ENCODE results near the gene CEP131. TPM values are rescaled to one million over a fixed set of nuclear protein-coding genes. Genes with fewer than 3 reads are reported as not detected.

The CEP131 gene
- total RNA-seq, 2 donors from 2014 or later: 23.2 to 28.0 TPM

DNA sequence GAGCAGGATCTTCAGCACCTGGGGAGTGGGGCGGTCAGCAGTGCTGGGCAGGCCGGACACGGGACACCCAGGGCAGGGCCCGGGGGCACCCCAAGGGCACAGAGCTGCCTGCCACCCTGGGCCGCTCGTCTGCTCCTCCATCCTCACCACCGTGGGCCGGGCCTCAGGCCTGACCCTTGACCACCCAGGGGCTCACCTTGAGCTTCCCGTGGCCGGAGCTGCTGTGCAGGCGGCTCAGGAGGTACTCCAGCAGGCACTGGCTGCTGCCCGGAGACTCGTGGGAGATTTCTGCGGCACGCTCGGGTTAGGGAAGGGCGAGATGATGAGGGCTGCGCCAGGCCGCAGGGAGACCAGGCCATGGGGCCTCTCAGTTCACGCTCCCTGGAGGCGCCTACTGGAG lies 14.0 kb upstream of the CEP131 start:
- no peak overlapping the region for H3K4me3 ChIP-seq (ENCODE audit: low read length)
- Mint-ChIP-seq H3K27me3 (ENCODE audit: insufficient read depth) (no peaks in the 10 kb centered on the region), H3K27ac (no peak overlapping the region), H3K4me1 (peaks cover 7% of the 10 kb centered on the region), H3K9me3 (no peaks in the 10 kb centered on the region), H3K36me3 (ENCODE audit: low read depth) (peaks cover 4% of the 10 kb centered on the region), H3K4me3 (no peak overlapping the region)
- WGBS, 2 experiments (ENCODE audit: insufficient coverage in 1 of 2, insufficient read length in 1 of 2): 95 to 98% methylated on average over 15 to 21 of the region's 21 CpGs
- H3K4me1 ChIP-seq (ENCODE audit: control insufficient read depth, insufficient read depth, low read length): peaks cover 7% of the 10 kb centered on the region
- DNase-seq: no peak
- H3K9ac ChIP-seq (ENCODE audit: extremely low read depth, low read length, poor library complexity, severe bottlenecking): no peak overlapping the region
- H3K27me3 ChIP-seq (ENCODE audit: control insufficient read depth, insufficient read depth, low read length, poor library complexity, severe bottlenecking): no peaks in the 10 kb centered on the region
- peaks cover 6% of the 10 kb centered on the region for H3K36me3 ChIP-seq (ENCODE audit: control insufficient read depth, insufficient read depth, low read length)
- H3K9me3 ChIP-seq (ENCODE audit: control insufficient read depth, low read length): no peaks in the 10 kb centered on the region
- TF ChIP-seq, protein P1, sequence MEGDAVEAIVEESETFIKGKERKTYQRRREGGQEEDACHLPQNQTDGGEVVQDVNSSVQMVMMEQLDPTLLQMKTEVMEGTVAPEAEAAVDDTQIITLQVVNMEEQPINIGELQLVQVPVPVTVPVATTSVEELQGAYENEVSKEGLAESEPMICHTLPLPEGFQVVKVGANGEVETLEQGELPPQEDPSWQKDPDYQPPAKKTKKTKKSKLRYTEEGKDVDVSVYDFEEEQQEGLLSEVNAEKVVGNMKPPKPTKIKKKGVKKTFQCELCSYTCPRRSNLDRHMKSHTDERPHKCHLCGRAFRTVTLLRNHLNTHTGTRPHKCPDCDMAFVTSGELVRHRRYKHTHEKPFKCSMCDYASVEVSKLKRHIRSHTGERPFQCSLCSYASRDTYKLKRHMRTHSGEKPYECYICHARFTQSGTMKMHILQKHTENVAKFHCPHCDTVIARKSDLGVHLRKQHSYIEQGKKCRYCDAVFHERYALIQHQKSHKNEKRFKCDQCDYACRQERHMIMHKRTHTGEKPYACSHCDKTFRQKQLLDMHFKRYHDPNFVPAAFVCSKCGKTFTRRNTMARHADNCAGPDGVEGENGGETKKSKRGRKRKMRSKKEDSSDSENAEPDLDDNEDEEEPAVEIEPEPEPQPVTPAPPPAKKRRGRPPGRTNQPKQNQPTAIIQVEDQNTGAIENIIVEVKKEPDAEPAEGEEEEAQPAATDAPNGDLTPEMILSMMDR (conservative IDR thresholded peaks at IDR 0.05): no peak
- no peak overlapping the region for H3K27ac ChIP-seq (ENCODE audit: low read depth, low read length)

DNA sequence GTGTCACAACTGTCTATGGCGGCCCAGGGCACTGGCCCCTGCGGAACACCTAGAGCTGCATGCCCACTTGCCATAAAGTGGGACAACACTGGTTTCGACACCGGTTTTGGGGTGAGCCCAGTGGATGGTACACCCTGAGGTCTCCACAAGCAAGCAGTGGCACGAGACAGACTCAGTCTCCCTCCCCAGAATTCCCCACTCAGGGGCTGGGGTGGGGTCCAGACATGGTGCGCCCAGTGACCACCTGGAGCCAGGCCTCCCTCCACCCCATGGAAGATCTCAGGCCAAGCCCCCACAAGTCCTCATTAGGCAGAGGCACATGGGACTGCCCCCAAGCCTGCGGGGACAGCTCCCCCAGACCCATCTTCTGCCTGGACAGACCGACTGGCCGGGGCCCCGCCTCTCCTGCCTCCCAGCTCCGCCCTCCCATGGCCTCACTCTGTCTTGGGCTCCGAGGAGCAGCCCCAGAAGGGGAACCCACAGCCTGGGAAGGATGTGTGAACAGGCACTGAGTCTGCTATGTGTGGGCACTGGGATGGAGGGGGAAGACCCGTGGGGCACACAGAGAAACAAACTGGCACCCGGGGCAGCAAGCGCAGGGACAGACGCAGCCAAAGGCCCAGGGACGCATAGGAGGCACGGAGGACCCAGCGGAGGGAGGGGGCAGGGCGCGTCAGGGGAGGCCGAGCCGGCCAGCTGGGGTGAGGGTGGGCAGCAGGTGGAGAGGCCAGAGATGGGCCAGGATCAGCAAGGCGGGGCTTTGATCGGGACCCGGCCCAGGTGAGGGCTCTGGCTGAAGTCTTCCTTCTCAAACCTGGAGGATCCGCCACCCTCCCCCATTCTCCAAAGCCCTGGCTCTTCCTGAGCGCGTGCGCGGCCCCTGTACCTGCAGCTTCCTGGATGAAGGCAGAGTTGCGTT lies 13.3 kb upstream of the CEP131 start:
- peaks cover 5% of the 10 kb centered on the region for H3K36me3 Mint-ChIP-seq (ENCODE audit: low read depth)
- no peak for DNase-seq
- Histone ChIP-seq H3K4me1 (ENCODE audit: control insufficient read depth, insufficient read depth, low read length) (peaks cover 7% of the 10 kb centered on the region), H3K27me3 (ENCODE audit: control insufficient read depth, insufficient read depth, low read length, poor library complexity, severe bottlenecking) (no peaks in the 10 kb centered on the region), H3K9me3 (ENCODE audit: control insufficient read depth, low read length) (no peaks in the 10 kb centered on the region), H3K36me3 (ENCODE audit: control insufficient read depth, insufficient read depth, low read length) (peaks cover 7% of the 10 kb centered on the region), H3K9ac (ENCODE audit: extremely low read depth, low read length, poor library complexity, severe bottlenecking) (no peak overlapping the region), H3K4me3 (ENCODE audit: low read length) (no peak overlapping the region), H3K27ac (ENCODE audit: low read depth, low read length) (no peak overlapping the region)
- no peak overlapping the region for H3K4me3 Mint-ChIP-seq
- no peaks in the 10 kb centered on the region for H3K9me3 Mint-ChIP-seq
- WGBS, 2 experiments (ENCODE audit: insufficient coverage in 1 of 2, insufficient read length in 1 of 2): 94% methylated on average over 15 to 32 of the region's 32 CpGs
- no peak overlapping the region for H3K27ac Mint-ChIP-seq
- H3K27me3 Mint-ChIP-seq (ENCODE audit: insufficient read depth): no peaks in the 10 kb centered on the region
- peaks cover 7% of the 10 kb centered on the region for H3K4me1 Mint-ChIP-seq
- TF ChIP-seq, protein P1 (conservative IDR thresholded peaks at IDR 0.05): no peak

DNA sequence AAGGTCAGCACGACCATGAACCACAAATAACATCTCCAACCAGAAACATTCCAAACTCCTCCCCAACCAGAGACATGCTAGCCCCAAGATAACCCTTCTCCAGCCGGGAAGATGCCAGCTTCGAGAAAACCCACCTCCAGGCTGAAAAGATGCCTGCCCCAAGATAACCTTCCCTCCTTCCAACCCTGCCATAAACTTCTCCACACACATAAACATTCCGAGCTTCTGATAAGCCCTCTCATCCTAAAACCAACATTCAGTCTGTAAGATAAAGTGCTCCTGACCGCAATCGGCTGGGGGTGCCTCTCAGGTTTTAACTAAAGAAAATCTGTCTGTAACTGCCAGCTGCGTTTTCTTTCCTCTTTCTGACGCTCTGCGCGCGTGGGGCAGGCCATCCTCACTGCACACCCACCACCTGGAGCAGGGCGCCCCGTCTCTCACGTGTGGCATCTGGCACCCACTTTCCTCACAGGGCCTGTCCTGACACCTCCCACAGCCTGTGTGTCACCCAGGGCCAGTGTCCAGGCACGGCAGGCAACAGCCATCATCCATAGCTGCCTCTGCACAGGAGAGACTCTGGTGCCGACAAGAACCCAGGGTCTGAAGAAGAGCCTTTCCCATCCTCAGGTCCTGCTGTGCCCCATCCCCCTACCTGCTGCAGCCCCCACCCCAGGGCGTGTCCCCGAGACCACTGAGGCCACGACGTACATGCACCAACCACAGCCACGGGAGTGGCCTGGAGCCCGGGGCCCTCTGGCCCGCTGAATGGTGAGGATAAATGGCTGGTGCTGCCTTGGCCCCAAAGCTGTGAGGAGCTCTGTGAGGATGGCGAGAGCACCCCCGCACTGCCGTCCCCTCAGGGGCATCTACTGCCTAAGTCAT lies 12.4 kb upstream of the CEP131 start:
- Mint-ChIP-seq H3K27me3 (ENCODE audit: insufficient read depth) (no peaks in the 10 kb centered on the region), H3K4me1 (peaks cover 7% of the 10 kb centered on the region), H3K27ac (peak overlapping the region; percentile 21), H3K36me3 (ENCODE audit: low read depth) (peaks cover 6% of the 10 kb centered on the region), H3K9me3 (no peaks in the 10 kb centered on the region), H3K4me3 (no peak overlapping the region)
- no peak for DNase-seq
- no peaks in the 10 kb centered on the region for H3K27me3 ChIP-seq (ENCODE audit: control insufficient read depth, insufficient read depth, low read length, poor library complexity, severe bottlenecking)
- peaks cover 7% of the 10 kb centered on the region for H3K4me1 ChIP-seq (ENCODE audit: control insufficient read depth, insufficient read depth, low read length)
- TF ChIP-seq, protein P1 (conservative IDR thresholded peaks at IDR 0.05): no peak
- no peaks in the 10 kb centered on the region for H3K9me3 ChIP-seq (ENCODE audit: control insufficient read depth, low read length)
- H3K36me3 ChIP-seq (ENCODE audit: control insufficient read depth, insufficient read depth, low read length): peaks cover 8% of the 10 kb centered on the region
- WGBS, 2 experiments (ENCODE audit: insufficient coverage in 1 of 2, insufficient read length in 1 of 2): 88 to 94% methylated on average over 15 to 26 of the region's 26 CpGs
- no peak overlapping the region for H3K9ac ChIP-seq (ENCODE audit: extremely low read depth, low read length, poor library complexity, severe bottlenecking)
- no peak overlapping the region for H3K27ac ChIP-seq (ENCODE audit: low read depth, low read length)
- no peak overlapping the region for H3K4me3 ChIP-seq (ENCODE audit: low read length)
